Bronchial epithelial cell (primary cell): ENCODE results near the gene CREBBP. TPM values are rescaled to one million over a fixed set of nuclear protein-coding genes. Genes with fewer than 3 reads are reported as not detected.
A peak's percentile ranks its signal among the peaks of the same experiment; 100 is the strongest.

Experiments used
- DNase-seq: peaks from one replicate; pipeline ENCODE4 v3.0.0-alpha.2; 2010; ENCODE audit warnings: low read depth
- FAIRE-seq: peaks from 2 replicates; lab custom pipeline; 2011; peaks lifted over from hg19 to GRCh38; lab: Jason Lieb, UNC
- H3K27me3 ChIP-seq: 2 replicates; pipeline ENCODE4 v1.5.1; 2011; ENCODE audit warnings: low read length; ENCODE audit not compliant: control insufficient read depth, insufficient read depth
- H3K36me3 ChIP-seq: 2 replicates; pipeline ENCODE4 v1.5.1; 2011; ENCODE audit warnings: low read length; ENCODE audit not compliant: control insufficient read depth, insufficient read depth
- H3K4me3 ChIP-seq: 2 replicates; pipeline ENCODE4 v1.5.1; 2011; ENCODE audit warnings: mild to moderate bottlenecking, low read depth, low read length, control low read depth
- CTCF ChIP-seq: IDR thresholded peaks from 2 replicates; pipeline ENCODE4 v1.5.1; 2011; ENCODE audit warnings: mild to moderate bottlenecking, moderate library complexity, low read length, control low read depth, inconsistent platforms; ENCODE audit not compliant: insufficient read depth, severe bottlenecking
- total RNA-seq: library from RNA; depleted of rRNA; stranded (reverse); fragments of >200 nt; gene quantifications from 2 replicates; pipeline ENCODE4 v1.2.1, GENCODE V29; 2014

Gene CREBBP
- total RNA-seq, 1 donor from 2014 or later: 7.4 TPM

GRCh38 chr16:3846595-3847091 is 33.9 kb downstream of the CREBBP start:
- no peak for TF ChIP-seq CTCF
- Histone ChIP-seq H3K36me3 (peaks cover 8% of the 10 kb centered on the region), H3K4me3 (no peak overlapping the region), H3K27me3 (no peaks in the 10 kb centered on the region)
- FAIRE-seq (no peak), DNase-seq (no peak)

- no peak for TF ChIP-seq CTCF
- no peak for FAIRE-seq
- Histone ChIP-seq H3K36me3 (peaks cover 8% of the 10 kb centered on the region), H3K27me3 (no peaks in the 10 kb centered on the region), H3K4me3 (no peak overlapping the region)
- no peak for DNase-seq
These were observed 34.4 kb downstream of the CREBBP start for GRCh38 chr16:3846087-3846486.

DNA sequence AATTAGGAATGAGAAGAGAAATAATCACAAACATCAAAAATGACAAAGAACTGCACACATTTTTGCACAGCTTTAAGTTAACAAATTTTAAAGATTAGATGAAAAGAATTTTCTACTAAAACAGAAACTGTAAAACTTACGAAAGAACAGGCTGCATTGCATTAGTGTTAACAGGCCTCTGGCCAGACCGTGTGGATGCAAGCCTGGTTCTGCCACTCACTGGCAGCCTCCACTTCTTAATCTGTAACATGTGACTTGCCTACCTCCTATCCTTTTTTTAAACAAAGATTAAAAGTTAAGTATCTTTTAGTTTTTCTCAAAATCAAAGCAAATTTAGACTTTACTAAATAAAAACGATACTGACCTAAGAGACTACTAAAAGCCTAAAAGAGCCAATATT is 37.5 kb downstream of the CREBBP start:
- Histone ChIP-seq H3K27me3 (no peaks in the 10 kb centered on the region), H3K36me3 (no peaks in the 10 kb centered on the region), H3K4me3 (no peak overlapping the region)
- DNase-seq (no peak), FAIRE-seq (no peak)
- TF ChIP-seq CTCF: no peak

DNA sequence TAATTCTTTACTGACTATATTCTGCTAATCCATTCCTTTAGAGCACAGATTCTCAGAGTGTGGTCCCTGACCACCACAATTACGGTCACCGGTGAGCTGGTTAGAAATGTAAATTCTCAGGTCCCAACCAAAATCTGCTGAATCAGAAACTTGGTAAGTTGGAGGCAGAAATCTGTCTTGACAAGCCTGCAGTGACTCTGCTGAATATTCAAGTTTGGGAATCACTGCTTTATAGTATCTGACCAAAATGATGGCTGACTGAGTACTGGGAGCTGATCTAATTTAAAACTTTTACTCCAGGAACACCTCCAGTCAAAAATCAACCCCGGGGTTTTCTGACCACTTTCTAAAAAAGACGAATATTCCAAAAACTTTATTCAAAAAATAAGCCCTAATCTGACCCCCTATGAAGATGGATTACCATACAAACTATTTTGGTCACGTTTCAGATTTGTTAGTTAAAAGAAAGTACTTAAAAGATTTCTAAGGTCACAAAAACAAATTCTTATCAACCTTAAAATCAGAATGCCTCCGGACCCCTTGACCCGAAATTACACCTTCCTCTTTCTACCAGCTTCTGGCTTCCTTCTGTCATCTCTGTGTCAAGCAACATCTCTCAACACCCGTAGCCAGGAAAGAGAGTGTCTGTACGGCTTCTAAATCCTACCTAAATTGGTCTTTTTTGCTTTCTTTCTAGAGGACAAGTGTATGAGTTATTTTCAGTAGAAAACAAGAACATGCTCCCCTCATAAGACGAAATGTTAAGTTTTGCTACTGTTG is 38.6 kb downstream of the CREBBP start:
- FAIRE-seq (no peak), DNase-seq (peak; percentile 47)
- no peak for TF ChIP-seq CTCF
- Histone ChIP-seq H3K4me3 (no peak overlapping the region), H3K36me3 (no peaks in the 10 kb centered on the region), H3K27me3 (no peaks in the 10 kb centered on the region)

DNA sequence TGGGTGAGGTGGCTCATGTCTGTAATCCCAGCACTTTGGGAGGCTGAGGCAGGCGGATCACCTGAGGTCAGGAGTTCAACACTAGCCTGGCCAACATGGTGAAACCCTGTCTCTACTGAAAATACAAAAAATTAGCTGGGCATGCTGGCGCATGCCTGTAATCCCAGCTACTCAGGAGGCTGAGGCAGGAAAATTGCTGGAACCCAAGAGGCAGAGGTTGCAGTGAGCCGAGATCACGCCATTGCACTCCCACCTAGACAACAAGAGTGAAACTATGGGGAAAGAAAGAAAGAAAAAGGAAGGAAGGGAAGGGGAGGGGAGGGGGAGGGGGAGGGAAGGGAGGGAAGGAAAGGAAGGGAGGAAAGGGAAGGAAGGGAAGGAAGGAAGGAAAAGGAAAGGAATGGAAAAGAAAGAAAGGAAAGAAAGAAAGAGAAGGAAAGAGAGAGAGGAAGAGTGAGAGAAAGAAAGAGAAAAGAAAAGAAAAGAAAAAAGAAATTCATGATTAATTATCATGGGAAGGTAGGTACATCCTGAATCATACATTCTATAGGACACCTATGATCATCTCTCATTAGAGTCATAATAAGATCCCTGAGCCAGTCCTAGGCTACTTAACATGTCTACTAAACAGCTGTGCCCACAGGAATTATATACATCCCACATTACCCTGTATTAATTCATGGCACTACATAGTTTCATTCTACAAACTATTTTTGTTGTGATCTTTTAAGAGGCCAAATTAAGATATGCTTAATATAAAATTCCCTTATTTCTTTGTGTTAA is 40.9 kb downstream of the CREBBP start:
- no peaks in the 10 kb centered on the region for H3K36me3 ChIP-seq
- no peaks in the 10 kb centered on the region for H3K27me3 ChIP-seq
- DNase-seq: no peak
- no peak for FAIRE-seq
- no peak overlapping the region for H3K4me3 ChIP-seq
- TF ChIP-seq CTCF: no peak
